ENCODE data around the gene GNLY.

The GNLY gene

GRCh38 chr2:85681776-85682175, 12.4 kb upstream of the GNLY start:
- no peak for DNase-seq (ENCODE audit: low read depth in 2 of 3, low spot score in 1 of 3)

- no peak for DNase-seq (ENCODE audit: low read depth in 2 of 3, low spot score in 1 of 3)
Measured at GRCh38 chr2:85682378-85682777, 11.8 kb upstream of the GNLY start.

- no peak for DNase-seq (ENCODE audit: low read depth in 2 of 3, low spot score in 1 of 3)
Measured at GRCh38 chr2:85684380-85684779, 9.8 kb upstream of the GNLY start.

GRCh38 chr2:85684806-85685205, 9.4 kb upstream of the GNLY start:
- DNase-seq (ENCODE audit: low read depth in 2 of 3, low spot score in 1 of 3) = no peak

GRCh38 chr2:85690932-85691331, 3.2 kb upstream of the GNLY start:
- DNase-seq (ENCODE audit: low read depth in 2 of 3, low spot score in 1 of 3) = no peak

GRCh38 chr2:85692039-85692645, 2.0 kb upstream of the GNLY start:
- DNase-seq (ENCODE audit: low read depth in 2 of 3, low spot score in 1 of 3) = no peak

- DNase-seq (ENCODE audit: low read depth in 2 of 3, low spot score in 1 of 3) = no peak
Measured at GRCh38 chr2:85695121-85695520, 963 bp downstream of the GNLY start.

GRCh38 chr2:85695691-85696668, 1.8 kb downstream of the GNLY start:
- no peak for DNase-seq (ENCODE audit: low read depth in 2 of 3, low spot score in 1 of 3)

- no peak for DNase-seq (ENCODE audit: low read depth in 2 of 3, low spot score in 1 of 3)
Measured at GRCh38 chr2:85697096-85697495, 2.9 kb downstream of the GNLY start.

- no peak for DNase-seq (ENCODE audit: low read depth in 2 of 3, low spot score in 1 of 3)
Measured at GRCh38 chr2:85697716-85698115, 3.6 kb downstream of the GNLY start.

GRCh38 chr2:85698184-85698879, 4.2 kb downstream of the GNLY start:
- no peak for DNase-seq (ENCODE audit: low read depth in 2 of 3, low spot score in 1 of 3)

- DNase-seq (ENCODE audit: low read depth in 2 of 3, low spot score in 1 of 3) = no peak
Measured at GRCh38 chr2:85698880-85699254, 4.7 kb downstream of the GNLY start.

GRCh38 chr2:85699325-85699724, 5.2 kb downstream of the GNLY start:
- no peak for DNase-seq (ENCODE audit: low read depth in 2 of 3, low spot score in 1 of 3)

- DNase-seq (ENCODE audit: low read depth in 2 of 3, low spot score in 1 of 3) = no peak
Measured at GRCh38 chr2:85702172-85702571, 8.0 kb downstream of the GNLY start.

GRCh38 chr2:85702800-85703199, 8.6 kb downstream of the GNLY start:
- no peak for DNase-seq (ENCODE audit: low read depth in 2 of 3, low spot score in 1 of 3)

- no peak for DNase-seq (ENCODE audit: low read depth in 2 of 3, low spot score in 1 of 3)
Measured at GRCh38 chr2:85703329-85703728, 9.2 kb downstream of the GNLY start.

- DNase-seq (ENCODE audit: low read depth in 2 of 3, low spot score in 1 of 3) = no peak
Measured at GRCh38 chr2:85704038-85704437, 9.9 kb downstream of the GNLY start.

GRCh38 chr2:85704800-85705679, 10.9 kb downstream of the GNLY start:
- no peak for DNase-seq (ENCODE audit: low read depth in 2 of 3, low spot score in 1 of 3)

GRCh38 chr2:85705680-85706039, 11.5 kb downstream of the GNLY start:
- DNase-seq (ENCODE audit: low read depth in 2 of 3, low spot score in 1 of 3) = no peak

- DNase-seq (ENCODE audit: low read depth in 2 of 3, low spot score in 1 of 3) = no peak
Measured at GRCh38 chr2:85706063-85706462, 11.9 kb downstream of the GNLY start.
